ENCODE data around the gene CCDC85C. TPM values are rescaled to one million over a fixed set of nuclear protein-coding genes. Genes with fewer than 3 reads are reported as not detected.

Gene CCDC85C
- total RNA-seq, 2 donors from 2014 or later, result 35.1 to 47.2 TPM

DNA sequence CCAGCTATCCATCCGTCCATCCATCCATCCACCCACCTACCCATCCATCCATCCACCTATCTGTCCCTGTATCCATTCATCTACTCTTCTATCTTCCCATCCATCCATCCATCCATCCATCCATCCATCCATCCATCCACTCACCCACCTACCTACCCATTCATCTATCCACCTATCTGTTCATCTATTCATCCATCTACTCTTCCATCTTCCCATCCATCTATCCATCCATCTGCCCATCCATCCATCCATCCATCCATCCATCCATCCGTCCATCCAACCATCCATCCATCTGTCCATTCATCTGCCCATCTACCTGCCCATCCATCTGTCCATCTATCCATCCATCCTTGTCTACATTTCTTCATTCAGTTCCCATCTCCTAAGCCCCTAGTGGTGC, 23.1 kb upstream of the CCDC85C start:
- Histone ChIP-seq H3K27me3 (replicated peaks; ENCODE audit: insufficient read depth) (no peaks in the 10 kb centered on the region), H3K9me3 (no peaks in the 10 kb centered on the region), H3K27ac (no peak overlapping the region), H3K4me3 (no peak overlapping the region), H3K36me3 (no peaks in the 10 kb centered on the region), H3K4me1 (replicated peaks) (no peaks in the 10 kb centered on the region)
- intact Hi-C loops (cut with DNase I), result loop anchor here (5.0 kb wide), 1 partner anchor 235 kb away; no protein-coding TSS in a partner anchor
- TF ChIP-seq, protein P1, sequence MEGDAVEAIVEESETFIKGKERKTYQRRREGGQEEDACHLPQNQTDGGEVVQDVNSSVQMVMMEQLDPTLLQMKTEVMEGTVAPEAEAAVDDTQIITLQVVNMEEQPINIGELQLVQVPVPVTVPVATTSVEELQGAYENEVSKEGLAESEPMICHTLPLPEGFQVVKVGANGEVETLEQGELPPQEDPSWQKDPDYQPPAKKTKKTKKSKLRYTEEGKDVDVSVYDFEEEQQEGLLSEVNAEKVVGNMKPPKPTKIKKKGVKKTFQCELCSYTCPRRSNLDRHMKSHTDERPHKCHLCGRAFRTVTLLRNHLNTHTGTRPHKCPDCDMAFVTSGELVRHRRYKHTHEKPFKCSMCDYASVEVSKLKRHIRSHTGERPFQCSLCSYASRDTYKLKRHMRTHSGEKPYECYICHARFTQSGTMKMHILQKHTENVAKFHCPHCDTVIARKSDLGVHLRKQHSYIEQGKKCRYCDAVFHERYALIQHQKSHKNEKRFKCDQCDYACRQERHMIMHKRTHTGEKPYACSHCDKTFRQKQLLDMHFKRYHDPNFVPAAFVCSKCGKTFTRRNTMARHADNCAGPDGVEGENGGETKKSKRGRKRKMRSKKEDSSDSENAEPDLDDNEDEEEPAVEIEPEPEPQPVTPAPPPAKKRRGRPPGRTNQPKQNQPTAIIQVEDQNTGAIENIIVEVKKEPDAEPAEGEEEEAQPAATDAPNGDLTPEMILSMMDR (IDR thresholded peaks at IDR 0.05), result no peak
- TF ChIP-seq POLR2AphosphoS5 (IDR thresholded peaks at IDR 0.05), result no peak
- TF ChIP-seq POLR2A (IDR thresholded peaks at IDR 0.05), result no peak
- DNase-seq (ENCODE audit: low spot score), result no peak
- WGBS, result 82% methylated on average over 2 of the region's 2 CpGs

DNA sequence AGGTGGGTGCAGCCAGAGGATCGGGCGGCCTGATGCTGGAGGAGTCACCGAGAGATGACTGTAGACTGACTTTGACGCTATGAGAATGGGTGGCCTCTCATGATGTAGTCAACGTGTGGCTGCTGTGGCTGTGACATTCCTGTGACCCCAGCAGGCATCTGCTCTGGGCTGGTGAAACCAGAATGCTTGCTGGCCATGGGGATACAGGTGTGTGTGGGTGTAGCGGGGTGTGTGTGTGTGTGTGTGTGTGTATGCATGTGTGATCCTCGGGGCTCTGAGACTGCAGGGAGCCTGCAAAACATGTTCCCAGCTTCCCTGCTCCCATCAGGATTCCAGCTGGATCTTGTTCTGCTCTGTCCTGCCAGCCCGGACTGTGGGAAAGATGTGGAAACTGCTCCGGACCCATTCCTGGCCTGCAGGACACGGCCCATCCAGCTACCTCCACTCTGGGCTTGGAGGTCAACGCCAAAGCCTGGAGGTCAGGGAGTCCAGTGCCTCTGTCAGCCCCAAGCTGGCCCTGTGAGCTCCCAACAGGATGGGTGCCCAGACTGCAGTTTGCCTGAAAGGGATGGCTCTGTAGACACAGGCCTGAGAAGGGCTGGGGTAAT, 22.1 kb upstream of the CCDC85C start:
- TF ChIP-seq, protein P1 (IDR thresholded peaks at IDR 0.05), result no peak
- no peak for TF ChIP-seq POLR2AphosphoS5 (IDR thresholded peaks at IDR 0.05)
- no peak for TF ChIP-seq POLR2A (IDR thresholded peaks at IDR 0.05)
- no peak overlapping the region for H3K4me3 ChIP-seq
- 72% methylated on average over 11 of the region's 11 CpGs for WGBS
- no peak overlapping the region for H3K27ac ChIP-seq
- DNase-seq (ENCODE audit: low spot score), result no peak
- no peaks in the 10 kb centered on the region for H3K36me3 ChIP-seq
- no peaks in the 10 kb centered on the region for H3K9me3 ChIP-seq
- no peaks in the 10 kb centered on the region for H3K27me3 ChIP-seq (replicated peaks; ENCODE audit: insufficient read depth)
- intact Hi-C loops (cut with DNase I), result loop anchor here (5.0 kb wide), 1 partner anchor 234 kb away; no protein-coding TSS in a partner anchor
- H3K4me1 ChIP-seq (replicated peaks), result no peaks in the 10 kb centered on the region

DNA sequence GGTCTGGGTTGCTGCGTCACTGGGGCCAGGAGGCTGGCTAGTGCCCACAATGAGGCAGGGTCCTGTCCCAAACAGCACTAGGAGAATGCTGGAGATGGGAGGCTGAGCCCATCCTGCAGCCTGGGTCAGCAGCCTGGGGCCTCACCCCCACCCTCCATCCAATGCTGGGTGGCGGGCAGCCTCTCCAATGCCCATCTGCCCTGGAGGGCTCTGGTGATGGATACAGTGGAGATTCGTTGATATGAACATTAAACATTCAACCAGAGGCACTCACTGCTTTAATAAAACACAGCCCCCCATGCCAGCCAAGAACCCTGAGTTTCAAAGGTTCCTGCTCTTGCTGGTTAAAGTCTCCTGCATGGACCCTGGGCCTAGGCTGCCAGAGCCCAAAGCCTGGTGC, 21.5 kb upstream of the CCDC85C start:
- Histone ChIP-seq H3K27ac (no peak overlapping the region), H3K9me3 (no peaks in the 10 kb centered on the region), H3K4me1 (replicated peaks) (no peaks in the 10 kb centered on the region), H3K27me3 (replicated peaks; ENCODE audit: insufficient read depth) (no peaks in the 10 kb centered on the region), H3K36me3 (no peaks in the 10 kb centered on the region), H3K4me3 (no peak overlapping the region)
- intact Hi-C loops (cut with DNase I), result loop anchor here (5.0 kb wide), 1 partner anchor 233 kb away; no protein-coding TSS in a partner anchor
- TF ChIP-seq, protein P1 (IDR thresholded peaks at IDR 0.05), result no peak
- TF ChIP-seq POLR2AphosphoS5 (IDR thresholded peaks at IDR 0.05) (no peak), POLR2A (IDR thresholded peaks at IDR 0.05) (no peak)
- no peak for DNase-seq (ENCODE audit: low spot score)
- 84% methylated on average over 3 of the region's 3 CpGs for WGBS

DNA sequence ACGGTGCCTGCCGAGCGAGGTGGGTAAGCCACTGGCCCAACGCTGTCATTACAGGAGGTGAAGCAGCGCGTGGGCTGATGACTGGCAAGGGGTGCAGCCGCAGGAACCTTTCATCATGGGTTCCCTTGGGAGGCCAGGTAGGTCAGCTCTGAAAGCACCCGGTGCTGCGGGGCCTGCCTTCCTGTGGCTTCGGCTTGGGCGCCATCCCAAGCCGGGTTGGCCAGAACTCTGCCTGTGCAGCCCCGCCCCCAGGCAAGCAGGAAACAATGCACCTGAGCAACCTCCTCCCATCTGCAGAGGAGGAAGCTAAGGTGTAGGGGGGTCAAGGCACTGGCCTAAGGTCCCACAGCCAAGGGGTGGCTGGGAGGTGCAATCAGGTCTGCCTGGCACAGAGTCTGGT, 21.0 kb upstream of the CCDC85C start:
- no peaks in the 10 kb centered on the region for H3K36me3 ChIP-seq
- H3K4me1 ChIP-seq (replicated peaks), result no peaks in the 10 kb centered on the region
- no peak for DNase-seq (ENCODE audit: low spot score)
- H3K9me3 ChIP-seq, result no peaks in the 10 kb centered on the region
- TF ChIP-seq POLR2A (IDR thresholded peaks at IDR 0.05) (no peak), POLR2AphosphoS5 (IDR thresholded peaks at IDR 0.05) (no peak)
- TF ChIP-seq, protein P1 (IDR thresholded peaks at IDR 0.05), result no peak
- 70% methylated on average over 13 of the region's 13 CpGs for WGBS
- intact Hi-C loops (cut with DNase I), result loop anchor here (5.0 kb wide), 1 partner anchor 233 kb away; no protein-coding TSS in a partner anchor
- H3K4me3 ChIP-seq, result no peak overlapping the region
- H3K27ac ChIP-seq, result no peak overlapping the region
- no peaks in the 10 kb centered on the region for H3K27me3 ChIP-seq (replicated peaks; ENCODE audit: insufficient read depth)

DNA sequence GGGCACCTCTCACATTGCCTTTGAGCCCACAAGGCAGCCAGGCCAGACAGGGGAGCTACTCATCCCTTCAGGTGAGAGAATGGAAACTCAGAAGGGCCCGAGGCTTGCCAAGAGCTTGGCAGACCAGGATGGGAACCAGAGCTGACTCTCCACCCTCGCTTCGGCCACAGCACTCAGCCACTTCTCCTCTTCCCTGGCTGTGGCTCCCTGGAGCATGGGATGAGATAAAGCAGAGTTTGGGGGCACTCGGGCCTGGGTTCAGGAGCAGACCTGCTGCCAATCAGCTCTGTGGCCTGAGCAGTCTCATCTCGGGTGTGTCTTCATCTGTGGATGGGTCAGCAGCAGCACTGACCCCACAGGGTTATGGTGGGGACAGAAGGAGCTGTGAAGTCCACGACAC, 20.0 kb upstream of the CCDC85C start:
- no peak overlapping the region for H3K27ac ChIP-seq
- 91% methylated on average over 6 of the region's 6 CpGs for whole genome bisulfite sequencing
- intact Hi-C loops (cut with DNase I), result no loop called here

More for the DNA sequence above, 20.0 kb upstream of the CCDC85C start:
- TF ChIP-seq POLR2A (IDR thresholded peaks at IDR 0.05) (no peak), POLR2AphosphoS5 (IDR thresholded peaks at IDR 0.05) (no peak)
- TF ChIP-seq, protein P1 (IDR thresholded peaks at IDR 0.05), result no peak
- Histone ChIP-seq H3K4me3 (no peak overlapping the region), H3K36me3 (no peaks in the 10 kb centered on the region), H3K9me3 (no peaks in the 10 kb centered on the region), H3K27me3 (replicated peaks; ENCODE audit: insufficient read depth) (no peaks in the 10 kb centered on the region), H3K4me1 (replicated peaks) (no peaks in the 10 kb centered on the region)
- DNase-seq (ENCODE audit: low spot score), result no peak

Measured in prostate gland (tissue), 2 donors.